ENCODE measurements around the gene KDM4B.
A peak's percentile ranks its signal among the peaks of the same experiment; 100 is the strongest.
"Not testable (repeated sequence)": the region's sequence is repeated elsewhere in the genome, so short reads cannot be mapped to it uniquely, and the experiment has no call there.

The KDM4B gene

GRCh38 chr19:5153601-5154128, 184.8 kb downstream of the KDM4B start:
- DNase-seq, result no peak

DNA sequence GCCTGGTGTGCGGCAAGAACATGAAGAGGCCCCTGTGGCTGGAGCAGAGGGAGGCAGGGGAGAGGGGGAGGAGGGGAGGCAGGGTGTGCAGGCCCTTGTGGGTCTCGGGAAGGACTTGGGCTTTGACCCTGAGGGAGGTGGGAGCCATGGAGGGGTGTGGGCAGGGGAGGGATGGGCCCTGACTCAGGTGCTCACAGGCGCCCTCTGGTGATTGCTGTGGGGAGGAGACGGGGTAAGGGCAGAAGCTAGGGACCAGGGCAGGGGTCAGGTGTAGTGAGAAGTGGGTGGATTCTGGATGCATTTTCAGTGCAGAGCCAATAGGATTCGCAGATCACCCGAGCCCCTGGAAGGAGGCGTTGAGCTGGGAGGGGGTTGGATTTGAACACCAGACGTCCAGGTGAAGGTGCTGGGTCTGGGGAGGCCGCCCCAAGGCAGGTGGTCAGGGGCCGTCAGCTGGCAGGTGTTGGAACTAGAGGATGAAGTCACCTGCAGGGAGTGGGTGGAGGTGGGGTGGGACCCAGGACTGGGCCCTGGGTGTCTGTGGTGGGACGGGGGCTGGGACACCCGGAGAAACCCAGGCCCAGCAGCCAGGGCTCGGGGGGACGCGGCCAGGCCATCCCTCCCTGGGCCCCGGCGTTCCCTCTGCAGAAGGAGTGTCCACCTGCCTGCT, 185.4 kb downstream of the KDM4B start:
- peak; percentile 33 for DNase-seq

DNA sequence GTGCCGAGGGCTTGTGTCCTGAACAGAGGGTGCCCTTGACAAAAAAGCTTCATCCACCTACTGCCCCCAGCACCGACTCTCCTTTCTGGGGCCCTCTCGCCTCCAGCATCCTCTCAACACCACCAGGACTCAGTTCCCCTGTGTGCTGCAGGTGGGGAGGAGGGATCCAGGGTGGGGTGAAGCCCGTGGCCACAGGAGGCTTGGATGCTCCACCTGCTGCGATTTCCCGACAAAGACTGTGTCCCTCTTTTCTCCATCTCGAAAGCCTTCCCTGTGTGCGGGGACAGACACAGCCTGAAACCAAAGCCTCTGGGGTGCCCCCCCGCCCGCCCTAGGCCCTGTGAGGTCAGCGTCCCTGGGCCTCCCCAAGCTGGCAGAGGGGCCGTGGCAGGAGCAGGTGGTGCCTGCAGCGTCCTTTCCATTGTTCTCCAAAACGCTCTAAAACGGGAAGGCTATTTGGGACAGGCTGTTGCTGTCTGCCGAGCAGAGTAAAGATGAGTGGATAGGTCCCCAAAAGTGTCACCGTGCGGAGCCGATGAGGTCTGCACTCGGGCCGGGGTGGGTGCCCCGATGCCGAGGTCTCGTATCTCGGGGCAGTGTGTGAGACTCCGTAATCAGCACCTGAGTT, 186.0 kb downstream of the KDM4B start:
- DNase-seq, result no peak

DNA sequence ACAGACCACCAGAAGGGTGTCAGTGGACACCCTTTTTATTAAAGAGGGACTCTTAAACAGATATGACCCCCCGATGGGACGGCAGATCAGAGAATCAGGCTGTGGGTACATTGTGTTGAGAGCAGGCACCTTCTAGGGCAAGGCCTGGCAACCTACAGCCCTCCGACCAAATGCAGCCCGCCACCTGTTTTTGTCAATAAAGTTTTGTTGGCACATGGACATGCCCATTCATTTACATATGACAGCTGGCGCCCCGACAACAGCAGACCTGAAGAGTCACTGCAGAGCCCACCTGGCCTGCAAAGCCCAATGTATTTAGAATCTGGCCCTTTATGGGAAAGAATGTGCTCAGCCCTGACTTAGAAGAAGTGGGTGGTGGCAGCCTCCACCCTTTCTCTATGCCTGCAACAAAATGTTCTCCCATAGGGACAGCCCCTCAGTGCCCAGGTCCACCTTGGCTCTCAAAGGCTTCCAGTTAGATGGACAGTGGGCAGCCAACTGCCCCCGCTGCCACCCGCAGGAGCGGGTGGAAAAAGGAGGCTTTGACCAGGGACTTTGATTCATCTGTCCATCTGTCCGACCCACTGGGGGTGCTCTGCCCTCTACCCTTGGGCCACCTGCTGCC, 186.8 kb downstream of the KDM4B start:
- no peak for DNase-seq

GRCh38 chr19:5156231-5156986, 187.5 kb downstream of the KDM4B start:
- peak; percentile 15 for DNase-seq

DNA sequence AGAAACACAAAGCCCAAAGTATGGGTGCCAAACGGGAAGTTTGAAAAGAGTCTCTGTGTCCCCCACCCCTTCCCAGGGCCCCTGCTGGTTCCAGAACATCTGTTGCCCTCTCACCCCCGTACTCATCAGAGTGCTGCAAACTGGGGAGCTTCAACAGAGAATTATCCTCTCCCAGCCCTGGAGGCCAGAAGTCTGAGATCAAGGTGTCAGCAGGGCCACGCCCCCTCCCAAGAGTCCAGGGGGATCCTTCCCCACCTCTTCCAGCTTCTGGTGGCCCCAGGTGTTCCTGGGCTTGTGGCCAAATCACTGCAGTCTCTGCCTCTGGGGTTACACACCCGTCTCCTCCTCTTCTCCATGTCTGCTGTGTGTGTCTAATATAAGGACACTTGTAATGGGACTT, 188.3 kb downstream of the KDM4B start:
- no peak for DNase-seq

GRCh38 chr19:5158549-5159134, 189.7 kb downstream of the KDM4B start:
- DNase-seq, result not testable (repeated sequence)

- DNase-seq, result not testable (repeated sequence)
Measured at GRCh38 chr19:5160158-5160795, 191.4 kb downstream of the KDM4B start.

GRCh38 chr19:5164845-5165696, 196.2 kb downstream of the KDM4B start:
- not testable (repeated sequence) for DNase-seq

DNA sequence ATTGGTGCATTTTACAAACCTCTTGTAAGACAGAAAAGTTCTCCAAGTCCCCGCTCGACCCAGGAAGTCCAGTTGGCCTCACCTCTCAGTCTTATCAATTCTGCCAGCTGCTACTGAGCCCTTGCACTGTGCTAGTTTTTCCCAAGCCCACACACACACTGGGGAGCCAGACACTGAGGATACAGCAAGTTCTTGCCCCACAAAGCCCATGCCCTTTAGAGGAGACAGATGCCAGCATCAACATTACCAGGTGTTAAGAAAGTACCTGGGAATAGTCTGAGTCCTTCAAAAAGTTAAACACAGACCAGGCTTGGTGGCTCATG, 196.7 kb downstream of the KDM4B start:
- no peak for DNase-seq

GRCh38 chr19:5166262-5166661, 197.3 kb downstream of the KDM4B start:
- DNase-seq, result peak; percentile 54

DNA sequence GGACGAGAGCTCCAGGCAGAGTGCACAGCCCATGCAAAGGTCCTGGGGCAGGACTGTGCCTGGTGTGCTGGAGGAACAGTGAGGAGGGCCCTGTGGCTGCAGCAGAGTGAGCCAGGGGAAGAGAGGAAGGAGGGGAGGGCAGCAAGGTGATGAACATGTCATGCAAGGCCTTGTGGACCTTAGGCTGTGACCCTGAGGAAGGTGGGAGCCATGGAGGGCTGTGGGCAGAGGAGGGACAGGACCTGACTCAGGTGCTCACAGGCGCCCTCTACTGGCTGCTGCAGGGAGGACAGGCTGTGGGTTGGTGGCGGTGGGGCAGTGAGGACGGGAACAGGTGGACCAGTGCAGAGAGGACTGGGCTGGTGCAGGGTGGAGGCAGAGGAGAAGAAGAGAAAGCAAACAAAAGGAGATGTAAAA, 201.4 kb downstream of the KDM4B start:
- no peak for DNase-seq

- DNase-seq, result no peak
Measured at GRCh38 chr19:5171711-5172110, 202.8 kb downstream of the KDM4B start.

GRCh38 chr19:5172859-5173630, 204.1 kb downstream of the KDM4B start:
- peak; percentile 98 for DNase-seq

DNA sequence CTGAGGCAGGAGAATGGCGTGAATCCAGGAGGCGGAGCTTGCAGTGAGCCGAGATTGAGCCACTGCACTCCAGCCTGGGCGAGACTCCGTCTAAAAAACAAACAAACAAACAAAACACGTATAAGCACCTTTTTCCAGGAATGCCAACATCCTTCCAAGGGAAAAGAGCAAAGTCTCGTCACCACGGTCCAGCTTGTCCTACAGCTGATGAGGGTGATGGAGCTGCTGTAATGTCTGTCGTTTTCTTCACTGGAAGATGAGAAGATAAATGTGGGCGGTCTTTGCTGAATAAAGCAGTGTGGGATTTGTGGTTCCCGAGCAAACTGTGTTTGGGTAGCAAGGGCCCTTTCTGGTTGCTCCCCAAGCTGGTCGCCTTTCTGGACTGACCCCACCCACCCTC, 205.1 kb downstream of the KDM4B start:
- no peak for DNase-seq

DNA sequence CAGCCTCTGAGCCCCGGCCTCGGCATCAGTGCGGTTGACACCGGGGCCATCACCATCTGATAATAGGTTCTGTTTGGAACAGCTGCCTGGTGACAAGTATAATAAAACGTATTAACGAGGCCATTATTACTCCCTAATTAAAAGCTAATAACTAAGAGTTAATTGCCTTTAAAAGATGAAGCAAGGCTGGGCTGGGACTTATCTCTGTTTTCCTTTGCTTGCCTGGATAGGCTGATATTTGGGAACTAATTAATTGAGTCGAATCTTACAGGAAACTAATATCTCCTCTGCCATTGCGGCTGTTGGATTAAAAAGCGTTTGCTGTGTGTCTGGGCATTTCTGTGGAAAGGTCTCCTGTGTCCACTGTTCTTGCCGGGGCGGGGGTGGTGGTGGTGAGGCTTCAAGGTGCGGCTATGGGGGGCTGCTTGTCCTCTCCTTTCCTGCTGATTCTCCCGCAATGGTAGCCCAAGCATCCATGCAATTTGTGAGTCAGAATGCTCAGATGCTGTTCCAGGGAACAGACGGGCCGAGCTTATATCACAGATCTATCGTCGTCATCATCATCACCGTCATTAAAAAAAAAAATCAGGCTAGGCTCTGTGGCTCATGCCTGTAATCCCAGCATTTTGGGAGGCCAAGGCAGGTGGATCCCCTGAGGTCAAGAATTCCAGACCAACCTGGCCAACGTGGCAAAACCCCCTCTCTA, 209.0 kb downstream of the KDM4B start:
- no peak for DNase-seq

DNA sequence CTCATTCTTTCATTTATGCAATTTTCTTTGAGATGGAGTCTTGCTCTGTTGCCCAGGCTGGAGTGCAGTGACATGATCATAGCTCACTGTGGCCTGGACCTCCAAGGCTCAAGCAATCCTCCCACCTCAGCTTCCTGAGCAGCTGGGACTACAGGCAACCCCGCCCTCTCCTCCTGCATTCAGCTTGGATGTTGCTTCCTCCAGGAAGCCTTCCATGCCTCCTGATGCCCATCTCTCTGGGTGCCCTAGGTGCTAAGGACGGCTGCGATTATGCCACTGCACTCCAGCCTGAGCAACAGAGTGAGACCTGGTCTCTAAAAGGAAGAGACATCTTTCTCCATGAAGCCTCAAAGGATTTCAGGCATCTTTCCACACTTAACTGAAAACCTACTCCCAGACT, 209.9 kb downstream of the KDM4B start:
- DNase-seq, result no peak

GRCh38 chr19:5179256-5179655, 210.3 kb downstream of the KDM4B start:
- DNase-seq, result no peak

DNA sequence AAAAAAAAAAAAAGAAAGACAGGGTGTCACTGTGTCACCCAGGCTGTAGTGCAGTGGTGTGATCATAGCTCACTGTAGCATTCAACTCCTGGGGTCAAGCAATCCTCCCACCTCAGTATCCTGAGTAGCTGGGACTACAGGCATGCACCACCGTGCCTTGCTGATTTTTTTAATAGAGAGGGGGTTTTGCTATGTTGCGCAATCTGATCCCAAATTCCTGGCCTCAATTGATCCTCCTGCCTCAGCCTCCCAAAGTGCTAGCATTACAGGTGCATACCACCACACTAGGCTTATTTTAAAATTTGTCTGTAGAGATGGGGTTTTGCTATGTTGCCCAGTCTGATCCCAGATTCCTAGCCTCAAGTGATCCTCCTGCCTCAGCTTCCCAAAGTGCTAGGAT, 212.4 kb downstream of the KDM4B start:
- no peak for DNase-seq

GRCh38 chr19:5182751-5183150, 213.8 kb downstream of the KDM4B start:
- DNase-seq, result no peak

All from fibroblast of skin of scalp (primary cell).